Ecto neural progenitor cell (in vitro differentiated cells): ENCODE data around the gene SMIM22.

Source experiments
- DNase-seq: peaks from one replicate; pipeline ENCODE4 v3.0.0-alpha.2; 2018; ENCODE audit warnings: low spot score

SMIM22 gene

DNA sequence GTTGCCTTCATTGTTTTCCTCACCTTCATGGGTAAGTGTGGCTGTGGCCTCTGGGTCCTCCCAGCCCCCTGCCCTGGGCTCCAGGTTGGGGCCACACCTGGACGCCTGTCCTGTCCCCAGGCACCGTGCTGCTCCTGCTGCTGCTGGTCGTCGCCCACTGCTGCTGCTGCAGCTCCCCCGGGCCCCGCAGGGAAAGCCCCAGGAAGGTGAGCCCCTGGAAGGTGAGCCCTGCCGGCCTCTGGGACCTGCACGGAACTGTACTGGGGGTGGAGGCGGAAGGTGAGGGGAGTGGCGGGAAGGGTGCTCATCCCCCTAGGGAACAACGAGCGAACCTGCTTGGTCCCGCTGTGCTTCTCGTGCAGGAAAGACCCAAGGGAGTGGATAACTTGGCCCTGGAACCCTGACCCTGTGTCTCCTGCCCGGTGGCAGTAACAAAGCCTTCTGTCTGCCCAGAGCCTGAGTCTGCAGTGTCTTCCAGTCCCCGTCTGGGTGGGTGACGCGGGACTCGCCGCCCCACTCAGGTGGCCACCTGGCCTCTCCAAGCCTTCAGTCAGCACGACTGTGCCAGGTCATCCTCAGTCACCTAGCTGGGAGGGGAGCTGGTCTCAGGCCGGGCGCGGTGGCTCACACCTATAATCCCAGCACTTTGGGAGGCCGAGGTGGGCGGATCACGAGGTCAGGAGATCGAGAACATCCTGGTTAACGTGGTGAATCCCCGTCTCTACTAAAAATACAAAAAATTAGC, 831 bp downstream of the SMIM22 start:
- no peak for DNase-seq

DNA sequence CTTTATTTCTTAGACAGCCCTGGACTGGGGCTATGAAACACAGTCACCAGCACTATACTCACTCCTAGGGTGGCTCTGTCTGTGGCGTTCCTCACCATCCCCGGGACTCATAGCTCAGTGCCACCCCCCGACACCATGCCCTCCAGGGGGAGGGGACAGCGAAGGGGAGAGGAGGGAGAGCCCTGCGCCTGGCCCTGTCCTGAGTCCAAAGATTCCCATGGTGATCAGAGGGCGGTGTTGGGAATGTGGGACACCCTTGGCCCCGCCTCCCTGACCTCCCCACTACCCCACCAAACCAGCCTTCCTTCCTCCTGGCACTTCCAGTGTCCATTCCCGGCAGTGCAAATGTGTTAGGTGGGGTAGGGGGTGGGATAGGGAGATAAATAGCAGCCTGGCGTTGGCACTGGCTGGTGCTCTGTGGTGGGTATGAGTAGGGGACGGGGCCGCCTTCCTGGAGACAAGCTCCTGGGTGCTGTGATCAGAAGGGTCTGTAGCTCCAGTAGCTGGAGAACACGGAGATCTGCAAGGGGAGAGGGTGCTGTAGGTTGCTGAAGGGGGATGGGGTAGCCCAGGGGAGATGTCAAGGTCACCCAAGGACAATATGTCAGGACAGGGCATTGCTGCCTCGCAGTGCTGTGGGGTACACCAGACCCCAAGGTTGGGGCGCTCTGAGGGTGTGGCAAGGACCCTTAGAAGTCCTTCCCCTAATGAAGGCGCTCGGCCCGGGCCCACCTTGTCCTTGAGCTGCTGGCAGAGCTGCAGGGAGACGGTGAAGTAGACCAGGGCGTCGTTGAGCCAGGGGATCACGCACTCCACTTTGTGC, 2.0 kb downstream of the SMIM22 start:
- DNase-seq, result no peak

DNA sequence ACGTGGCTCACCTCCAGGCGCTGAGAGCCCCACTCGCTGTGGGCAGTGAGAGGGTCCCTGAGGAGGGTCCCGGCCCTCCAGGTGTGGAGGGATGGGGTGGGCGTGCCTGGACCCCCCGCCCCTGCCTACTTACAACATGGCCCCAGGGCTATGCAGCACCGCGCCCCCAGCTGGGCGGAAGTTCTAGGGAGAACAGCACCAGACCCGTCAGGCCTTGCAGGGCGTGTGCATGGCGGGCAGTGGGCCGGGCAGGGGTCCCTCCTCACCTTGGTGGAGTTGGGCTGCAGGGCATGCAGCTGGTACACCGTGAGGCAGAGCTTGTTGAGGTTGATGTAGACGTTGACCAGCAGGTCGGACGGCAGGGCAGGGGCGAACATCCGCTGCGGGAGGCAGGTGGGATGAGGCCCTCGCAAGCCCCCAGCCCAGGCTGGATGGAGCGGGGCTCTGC, 2.7 kb downstream of the SMIM22 start:
- no peak for DNase-seq

DNA sequence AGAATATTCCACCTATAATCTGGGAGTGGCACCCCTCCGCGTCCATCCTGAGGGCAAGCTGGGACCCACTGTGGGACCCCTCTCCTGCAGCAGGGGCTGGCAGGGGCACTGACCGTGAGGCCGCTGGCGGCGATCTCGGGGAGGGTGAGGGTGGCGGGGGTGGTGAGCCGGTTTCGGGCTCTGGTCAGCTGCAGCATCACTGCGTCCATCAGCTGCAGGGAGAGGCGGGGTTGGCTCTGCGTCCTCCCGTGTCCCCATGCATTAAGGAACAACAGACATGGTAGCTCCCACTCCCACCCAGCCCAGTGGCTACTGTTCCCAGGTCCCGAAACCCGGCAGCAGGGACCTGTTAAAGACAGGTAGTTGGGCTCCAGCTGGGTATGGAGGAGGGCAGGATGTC, 3.3 kb downstream of the SMIM22 start:
- DNase-seq, result no peak

DNA sequence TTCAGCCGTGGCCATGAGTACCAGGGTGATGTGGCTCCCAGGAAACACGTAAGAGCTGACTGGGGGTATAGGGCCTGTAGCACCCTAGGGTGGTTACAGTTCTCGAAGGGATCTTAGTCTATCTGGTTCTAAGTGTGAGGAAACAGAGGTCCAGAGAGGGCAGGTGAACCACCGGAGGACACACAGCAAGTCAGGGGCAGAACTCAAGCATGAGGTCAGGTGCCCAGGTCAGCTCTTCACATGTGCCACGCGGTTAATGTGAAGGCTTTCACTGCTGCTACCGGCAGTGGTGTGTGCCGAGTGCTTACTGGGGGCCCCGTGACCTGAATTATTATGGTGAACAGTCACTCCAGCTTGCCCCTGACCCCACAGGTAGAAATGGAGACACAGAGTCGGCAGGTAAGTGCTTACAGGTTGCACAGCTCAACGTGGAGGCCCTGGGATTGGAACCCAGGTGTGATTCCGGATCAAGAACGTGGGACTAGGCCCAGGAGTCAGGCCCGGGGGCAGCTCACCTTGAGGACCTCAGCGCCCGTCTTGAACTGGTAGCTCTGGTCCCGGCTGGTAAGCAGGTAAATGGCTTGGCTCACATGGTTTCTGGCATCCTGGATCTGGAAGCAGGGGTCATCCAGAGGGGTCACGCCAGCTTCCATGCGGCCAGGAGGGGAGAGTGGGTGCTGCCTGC, 4.1 kb downstream of the SMIM22 start:
- DNase-seq, result no peak

DNA sequence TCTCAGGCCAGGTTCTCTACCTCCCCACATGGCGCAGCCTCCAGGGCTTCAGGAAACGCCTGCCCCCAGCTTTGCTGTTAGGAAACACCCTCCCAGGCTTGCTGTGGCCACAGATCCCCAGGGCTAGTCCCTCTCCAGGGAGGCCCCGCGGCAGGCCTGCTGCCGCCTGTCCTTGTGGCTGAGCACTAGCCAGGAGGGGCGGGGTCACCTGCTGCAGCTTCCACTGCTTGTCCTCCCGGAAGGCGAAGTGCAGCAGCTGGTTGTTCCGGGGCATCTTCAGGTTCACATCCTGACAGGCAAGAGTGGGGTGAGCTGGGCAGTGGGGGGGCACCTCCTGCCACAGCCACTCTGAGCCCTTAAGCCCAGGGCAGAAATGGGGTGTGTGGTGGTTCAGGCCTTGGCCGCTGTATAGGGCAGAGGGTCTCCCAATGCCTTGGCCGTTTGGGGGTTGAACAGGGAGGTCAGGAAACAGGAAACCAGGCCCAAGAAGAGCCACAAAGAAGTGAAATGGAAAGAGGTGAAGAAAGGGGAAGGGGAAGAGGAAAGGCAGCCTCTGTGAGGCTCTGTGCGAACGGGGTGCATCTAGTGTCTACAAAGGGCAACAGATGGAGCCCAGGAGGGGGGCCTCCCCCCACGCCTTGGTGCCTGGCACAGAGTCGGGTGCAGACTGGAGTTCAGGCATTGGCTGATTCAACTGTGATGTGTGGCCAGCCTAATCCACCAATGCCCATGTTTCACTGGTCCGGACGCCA, 5.3 kb downstream of the SMIM22 start:
- DNase-seq, result no peak

DNA sequence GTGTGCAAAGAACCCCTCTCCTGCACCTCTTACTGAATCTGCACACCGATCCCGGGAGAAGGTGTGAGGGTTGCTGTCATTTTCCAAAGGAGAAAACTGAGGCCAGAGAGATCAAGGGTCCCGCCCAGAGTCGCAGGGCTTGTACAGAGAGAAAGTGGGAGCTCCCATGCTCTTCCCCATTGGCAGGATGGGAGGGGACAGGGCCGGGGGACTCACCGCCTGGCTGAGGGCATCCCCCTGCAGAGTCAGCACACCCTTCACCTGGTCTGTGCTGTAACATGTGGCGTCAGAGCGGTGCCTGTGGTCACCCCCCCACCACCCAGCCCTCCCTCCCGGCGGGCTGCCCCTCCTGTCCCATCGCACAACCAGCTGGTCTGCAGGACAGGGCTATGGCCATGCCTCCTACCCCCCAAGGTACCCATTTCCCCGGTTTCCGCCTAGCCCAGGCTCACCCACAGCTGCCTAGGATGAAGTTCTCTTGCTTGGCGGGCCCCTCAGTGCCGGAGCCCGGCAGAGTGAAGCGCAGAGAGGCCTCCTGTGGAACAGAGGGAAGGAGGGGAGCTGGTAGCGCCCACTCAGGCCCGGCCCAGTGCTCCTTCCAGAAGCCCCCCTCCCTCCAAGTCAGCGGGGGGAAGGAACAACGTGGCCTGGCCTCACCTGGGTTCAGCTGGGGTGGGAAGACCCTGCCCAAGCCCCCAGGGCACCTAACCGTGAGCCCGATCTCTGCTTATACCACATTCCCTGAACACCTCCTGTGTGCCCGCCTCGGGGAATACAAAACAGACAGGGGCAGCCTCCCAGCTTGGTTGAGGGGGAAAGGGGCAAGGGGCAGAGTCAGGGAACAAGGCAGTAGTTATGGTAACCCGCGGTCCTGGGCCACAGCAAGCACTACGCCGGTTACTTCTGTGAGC, 6.1 kb downstream of the SMIM22 start:
- no peak for DNase-seq

DNA sequence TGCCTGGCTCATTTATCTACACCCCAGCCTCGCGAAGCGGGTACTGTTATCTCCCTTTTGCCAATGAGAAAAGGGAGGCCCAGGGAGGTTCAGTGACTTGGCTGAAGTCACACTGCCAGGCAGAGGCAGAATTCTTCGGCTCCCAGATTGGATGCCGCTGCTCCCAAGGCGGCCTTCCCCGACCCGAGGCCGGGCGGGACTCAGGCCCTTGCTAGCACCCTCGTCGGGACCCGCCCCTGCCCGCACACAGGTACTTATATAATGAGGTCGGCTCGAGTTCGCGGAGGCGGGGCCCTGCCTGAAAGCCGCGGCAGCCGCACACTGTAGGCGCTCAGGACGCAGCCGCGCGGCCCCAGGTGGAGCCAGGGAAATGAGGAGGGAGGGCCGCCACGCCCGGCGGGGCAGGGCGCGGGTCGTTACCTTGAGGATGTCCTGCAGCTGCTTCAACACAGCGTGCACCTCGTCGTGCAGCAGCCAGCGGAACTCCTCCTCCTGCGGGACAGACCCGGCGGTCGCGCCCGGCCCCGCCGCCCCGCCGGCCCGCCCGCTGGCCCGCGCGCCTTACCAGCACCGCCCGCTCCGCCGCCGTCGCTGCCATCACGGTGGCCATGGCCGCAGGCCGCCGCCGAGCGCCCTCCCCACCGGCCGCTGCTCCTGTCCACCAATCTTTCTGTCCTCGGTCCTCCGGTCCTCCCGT, 6.9 kb downstream of the SMIM22 start, which contains the start of gene ROGDI:
ROGDI (minus strand) TSS at position 672 of the 697 bp plus-strand sequence; CDS start at position 610, 62 bp downstream.
- peak; percentile 88 for DNase-seq

DNA sequence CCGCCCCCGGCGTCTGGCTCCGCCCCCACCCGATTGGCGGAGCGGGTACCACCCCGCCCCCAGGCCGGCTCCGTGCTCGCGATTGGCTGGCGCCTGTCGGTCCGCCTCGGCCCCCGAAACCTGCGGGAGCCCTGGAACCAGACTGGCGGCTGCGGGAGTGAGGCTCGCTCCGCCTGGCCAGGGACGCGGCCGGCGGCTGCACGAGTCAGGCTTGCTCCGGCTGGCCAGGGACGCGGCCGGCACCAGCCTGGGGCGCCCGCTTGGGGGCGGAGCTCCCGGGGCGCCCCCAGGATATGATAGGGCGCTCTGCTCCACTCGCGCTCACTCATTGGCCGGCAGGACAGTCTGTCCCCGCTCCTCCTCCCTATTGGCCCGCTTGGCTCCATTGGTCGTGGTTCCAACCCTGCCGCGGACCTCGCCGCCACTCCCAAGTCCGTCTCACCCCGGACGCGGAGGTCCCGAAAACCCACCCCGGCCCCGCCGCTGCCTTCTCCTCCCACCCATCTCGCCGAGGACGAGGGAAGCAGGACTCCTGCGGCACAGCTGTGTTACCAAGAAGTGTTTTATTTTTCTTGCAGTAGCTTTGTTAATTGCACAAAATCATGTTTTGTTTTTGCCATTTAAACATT, 7.6 kb downstream of the SMIM22 start:
- peak; percentile 95 for DNase-seq

DNA sequence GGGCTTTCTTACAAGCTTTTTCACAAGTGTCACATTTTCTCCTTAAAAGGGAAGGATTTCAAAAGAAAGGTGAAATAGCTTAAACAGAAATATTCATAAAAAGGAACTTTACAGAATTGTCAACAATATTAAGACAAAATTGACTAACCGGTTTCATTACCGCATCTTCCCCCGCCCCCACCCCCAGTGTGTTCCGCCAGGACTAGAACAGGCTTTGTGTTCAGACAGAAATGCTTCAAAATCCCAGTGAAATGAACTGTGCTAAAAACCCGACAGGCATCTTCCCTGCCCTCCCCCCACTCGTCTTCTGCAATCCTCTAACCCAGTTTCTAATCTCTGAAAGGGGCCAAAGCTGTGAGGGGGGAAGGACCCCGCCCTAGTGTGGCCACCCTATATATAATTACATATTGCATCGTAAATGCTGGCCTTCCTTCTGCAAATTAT, 8.3 kb downstream of the SMIM22 start:
- DNase-seq, result no peak

DNA sequence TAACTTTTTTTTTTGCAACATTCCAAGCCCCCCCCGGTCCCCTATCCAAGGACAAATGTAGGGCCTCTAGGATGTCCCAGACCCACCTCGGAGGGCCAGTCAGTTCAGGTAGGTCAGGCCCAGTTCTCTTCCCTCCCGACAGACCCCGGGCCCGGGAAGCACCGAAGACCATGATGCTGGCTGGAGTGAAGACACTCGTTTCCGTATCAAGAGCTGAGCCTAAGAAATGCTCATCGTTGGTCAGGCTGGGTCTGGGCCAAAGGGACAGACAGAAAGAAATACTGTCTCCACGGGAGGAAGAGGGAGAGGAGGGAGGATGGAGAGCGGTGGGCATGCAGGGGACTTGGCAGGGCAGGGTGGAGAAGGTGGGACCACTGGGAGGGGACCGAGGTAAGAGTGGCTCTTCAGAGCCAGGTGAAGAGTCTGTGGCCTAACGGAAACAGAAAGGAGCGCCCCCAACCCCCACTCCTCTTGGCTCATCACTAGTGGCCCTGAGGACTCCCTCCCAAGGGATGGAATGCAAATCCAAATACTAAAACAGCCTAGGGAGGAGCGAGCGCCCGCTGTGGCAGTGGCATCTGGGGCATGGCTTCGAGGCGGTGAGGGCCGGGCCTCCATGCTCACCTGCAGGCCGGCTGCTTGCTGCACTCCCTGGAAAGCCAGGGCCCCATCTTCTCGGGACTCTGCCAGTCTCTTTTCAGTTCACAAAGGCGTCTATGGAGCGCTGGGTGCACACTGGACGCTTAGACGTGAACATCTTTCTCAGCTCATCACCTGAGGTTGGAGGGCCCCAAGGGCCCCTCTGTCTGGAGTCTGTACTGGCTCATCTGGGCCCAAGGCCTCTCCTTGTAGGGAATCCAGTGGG, 9.0 kb downstream of the SMIM22 start:
- no peak for DNase-seq

DNA sequence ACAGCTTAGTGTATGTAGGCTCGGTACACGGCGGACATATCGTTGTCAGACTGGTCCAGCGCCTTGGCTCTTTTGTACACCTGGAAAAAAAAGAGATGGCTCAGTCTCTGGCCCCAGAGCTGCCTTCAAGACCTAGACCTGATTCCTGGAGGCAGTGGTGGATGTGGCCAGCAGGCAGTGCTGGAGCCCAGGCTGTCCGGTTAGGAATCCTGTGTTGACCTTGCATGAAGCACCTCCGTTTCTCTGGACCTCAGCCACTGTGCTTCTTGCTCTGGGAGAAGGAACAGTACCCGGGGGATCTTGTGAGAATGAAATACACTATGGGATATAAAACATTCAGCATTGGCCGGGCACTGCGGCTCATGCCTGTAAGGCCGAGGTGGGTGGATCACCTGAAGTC, 10.1 kb downstream of the SMIM22 start:
- DNase-seq, result no peak

DNA sequence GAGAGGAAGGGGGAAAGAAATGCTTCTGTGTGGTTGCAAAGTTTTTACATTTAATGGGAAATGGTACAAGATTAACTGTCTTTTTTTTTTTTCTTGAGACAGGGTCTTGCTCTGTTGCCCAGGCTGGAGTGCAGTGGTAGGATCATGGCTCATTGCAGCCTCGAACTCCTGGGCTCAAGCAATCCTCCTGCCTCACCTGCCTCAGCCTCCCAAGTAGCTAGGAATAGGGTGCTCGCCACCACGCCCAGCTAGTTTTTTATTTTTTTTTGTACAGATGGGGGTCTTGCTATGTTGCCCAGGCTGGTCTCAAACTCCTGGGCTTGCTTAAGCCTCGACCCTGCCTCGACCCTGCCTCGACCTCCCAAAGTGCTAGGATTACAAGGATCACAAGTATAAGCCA, 11.1 kb downstream of the SMIM22 start:
- DNase-seq, result no peak

DNA sequence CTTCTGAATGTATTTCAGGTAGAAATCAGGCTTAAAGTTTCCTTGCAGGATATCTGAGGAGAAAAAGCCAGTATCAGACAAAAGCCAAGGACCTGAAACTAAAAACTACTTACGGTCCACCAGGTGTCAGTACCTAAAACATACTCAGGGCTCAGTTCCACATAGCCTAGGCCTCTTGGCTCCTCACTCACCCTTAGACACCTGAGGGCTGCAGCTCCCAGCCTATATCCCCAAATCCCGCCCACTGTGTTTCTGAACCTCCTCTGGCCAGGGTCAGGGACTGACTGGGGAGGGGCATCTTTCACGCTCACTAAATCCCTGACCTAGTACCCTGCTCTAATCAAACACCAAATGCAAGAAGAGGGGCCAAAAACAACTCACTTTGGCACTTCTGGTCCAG, 16.1 kb downstream of the SMIM22 start:
- no peak for DNase-seq

DNA sequence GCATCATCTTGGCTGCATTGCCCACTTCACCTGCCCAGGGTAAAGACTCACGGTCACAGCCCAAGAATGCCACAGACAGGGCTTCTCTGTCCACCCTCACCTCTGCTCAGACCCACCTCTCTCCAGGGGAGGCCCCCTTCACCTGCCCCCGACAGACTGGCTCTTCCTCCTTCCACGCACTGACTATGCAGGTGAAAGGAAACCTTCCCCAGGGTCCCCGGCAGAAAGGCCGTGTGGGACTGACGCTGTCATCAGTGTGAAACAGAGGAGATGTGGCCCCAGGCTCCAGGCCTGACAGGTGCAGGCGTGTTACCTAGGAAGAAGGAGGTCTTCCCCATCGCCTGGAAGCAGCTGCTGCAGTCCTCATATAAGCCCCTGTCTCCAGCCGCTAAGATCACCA, 16.6 kb downstream of the SMIM22 start:
- no peak for DNase-seq

DNA sequence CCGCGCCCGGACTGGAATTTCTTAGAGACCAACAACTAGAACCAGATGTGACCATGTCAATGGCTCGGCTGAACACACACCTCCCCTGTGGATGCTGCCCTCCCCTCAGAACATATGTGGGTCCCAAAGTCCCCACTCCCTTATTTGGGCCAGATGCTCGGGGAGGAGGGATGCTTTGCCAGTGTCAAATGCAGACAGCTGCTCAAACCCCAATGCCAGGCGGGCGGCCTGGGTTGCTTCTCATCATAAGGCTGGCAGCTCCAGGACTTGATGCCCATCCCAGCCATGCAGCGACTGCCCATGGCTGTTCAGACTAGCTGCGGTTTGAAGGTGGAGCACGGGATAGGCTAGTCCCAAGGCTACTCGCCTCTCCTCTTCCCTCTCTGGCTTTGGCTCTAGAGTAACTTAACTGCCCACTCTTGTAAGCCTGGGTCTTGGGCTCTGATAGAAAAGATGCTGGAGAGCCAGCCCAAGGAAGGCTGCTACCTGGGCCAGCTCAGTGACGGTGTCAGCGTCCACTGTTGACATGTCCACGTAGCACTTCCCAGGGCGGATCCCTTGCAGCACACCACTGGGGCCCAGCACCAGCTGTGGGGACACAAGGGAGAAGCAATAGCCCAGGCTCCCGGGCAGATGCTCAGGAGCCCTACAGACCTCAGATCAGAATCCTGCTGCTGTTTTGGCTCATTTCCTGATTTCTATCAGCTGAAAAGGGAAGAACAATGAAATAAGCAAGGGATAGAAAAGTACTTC, 18.3 kb downstream of the SMIM22 start:
- no peak for DNase-seq

DNA sequence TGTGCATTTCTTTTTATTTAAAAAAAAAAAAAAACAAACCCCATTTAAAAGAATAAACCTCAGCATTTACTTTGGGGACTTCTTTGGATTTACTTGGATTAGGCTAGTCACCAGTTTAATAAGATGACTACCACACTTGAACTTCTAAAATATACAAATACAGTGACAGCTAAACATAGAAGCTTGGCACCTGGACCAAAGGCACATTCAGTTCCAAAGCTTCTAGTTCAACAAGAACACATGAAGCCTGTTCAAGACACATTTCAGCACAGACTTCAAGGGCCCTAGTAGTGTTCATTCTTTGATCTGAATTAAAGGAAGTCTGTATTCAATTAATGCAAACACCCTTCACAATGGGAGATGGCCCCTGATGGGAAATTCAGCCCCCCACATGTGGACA, 18.9 kb downstream of the SMIM22 start:
- no peak for DNase-seq
